Neural cell (in vitro differentiated cells): ENCODE results near the gene SV2C. TPM values are rescaled to one million over a fixed set of nuclear protein-coding genes. Genes with fewer than 3 reads are reported as not detected.

ENCODE experiments used
- H2AFZ ChIP-seq: fragments of 200-600, 300-800 bp; sonication (generic), shearing (Covaris generic); 2 replicates; pipeline ENCODE4 v1.6.0; 2014; ENCODE audit warnings: low read depth, mild to moderate bottlenecking, antibody characterized with exemption, low read length, moderate library complexity
- H3F3A ChIP-seq: fragments of 200-600 bp; shearing (Covaris generic); 2 replicates; pipeline ENCODE4 v1.6.1; 2016; ENCODE audit warnings: mild to moderate bottlenecking, moderate library complexity, mixed read lengths, antibody characterized with exemption, low read length; ENCODE audit not compliant: insufficient read depth, poor library complexity, severe bottlenecking
- H3K27ac ChIP-seq: fragments of 200-600, 300-800 bp; sonication (generic), shearing (Covaris generic); 2 replicates; pipeline ENCODE4 v1.5.1; 2014; ENCODE audit warnings: mild to moderate bottlenecking, low read length, moderate library complexity
- H3K27me3 ChIP-seq: fragments of 300-800, 200-600 bp; sonication (generic), shearing (Covaris generic); 2 replicates; pipeline ENCODE4 v1.6.0; 2014; ENCODE audit warnings: mild to moderate bottlenecking, low read depth, low read length, moderate library complexity; ENCODE audit not compliant: insufficient read depth
- H3K36me3 ChIP-seq: fragments of 300-800, 200-600 bp; sonication (generic), shearing (Covaris generic); 2 replicates; pipeline ENCODE4 v1.5.1; 2014; ENCODE audit warnings: mild to moderate bottlenecking, antibody characterized with exemption, low read length, moderate library complexity; ENCODE audit not compliant: insufficient read depth
- H3K4me2 ChIP-seq: fragments of 300-800, 200-600 bp; sonication (generic), shearing (Covaris generic); 2 replicates; pipeline ENCODE4 v1.6.0; 2014; ENCODE audit warnings: mild to moderate bottlenecking, low read length
- H3K4me3 ChIP-seq: fragments of 300-800, 200-600 bp; sonication (generic), shearing (Covaris generic); 2 replicates; pipeline ENCODE4 v1.5.1; 2014; ENCODE audit warnings: mild to moderate bottlenecking, low read length, moderate library complexity
- H3K79me2 ChIP-seq: fragments of 200-600 bp; shearing (Covaris generic); replicated peaks from 2 replicates; pipeline ENCODE4 v1.6.0; 2014; ENCODE audit warnings: mild to moderate bottlenecking, low read length, moderate library complexity; ENCODE audit not compliant: insufficient read depth
- H3K9ac ChIP-seq: fragments of 300-800, 200-600 bp; sonication (generic), shearing (Covaris generic); 2 replicates; pipeline ENCODE4 v1.6.1; 2016; ENCODE audit warnings: mild to moderate bottlenecking, low read length, mixed read lengths
- H3K9me2 ChIP-seq: fragments of 200-600 bp; shearing (Covaris generic); 2 replicates; pipeline ENCODE4 v1.6.1; 2016; ENCODE audit warnings: mild to moderate bottlenecking, low read length, mixed read lengths; ENCODE audit not compliant: insufficient read depth
- H3K9me3 ChIP-seq: fragments of 200-600, 300-800 bp; sonication (generic), shearing (Covaris generic); 2 replicates; pipeline ENCODE4 v1.6.1; 2016; ENCODE audit warnings: mild to moderate bottlenecking, mixed run types, low read length, moderate library complexity, mixed read lengths
- H4K20me1 ChIP-seq: fragments of 200-600 bp; shearing (Covaris generic); 2 replicates; pipeline ENCODE4 v1.6.1; 2016; ENCODE audit warnings: mild to moderate bottlenecking, mixed run types; ENCODE audit not compliant: insufficient read depth
- CTCF ChIP-seq: fragments of 450-650 bp; IDR thresholded peaks from 2 replicates; pipeline ENCODE4 v1.5.1; 2014; ENCODE audit warnings: antibody characterized with exemption, mild to moderate bottlenecking, moderate library complexity; ENCODE audit not compliant: poor library complexity, severe bottlenecking
- EP300 ChIP-seq: fragments of 450-650 bp; conservative IDR thresholded peaks from 2 replicates; pipeline ENCODE4 v1.6.1; 2014; ENCODE audit warnings: antibody characterized with exemption, mild to moderate bottlenecking, moderate library complexity; ENCODE audit not compliant: poor library complexity, severe bottlenecking
- EZH2 ChIP-seq: fragments of 200-600, 300-800 bp; shearing (Covaris generic), sonication (generic); IDR thresholded peaks from 2 replicates; pipeline ENCODE4 v1.6.1; 2014; ENCODE audit warnings: antibody characterized with exemption, low read length, borderline replicate concordance, mild to moderate bottlenecking; ENCODE audit not compliant: insufficient read depth, poor library complexity, severe bottlenecking
- MXI1 ChIP-seq: fragments of 450-650 bp; conservative IDR thresholded peaks from 2 replicates; pipeline ENCODE4 v1.6.1; 2014; ENCODE audit warnings: antibody characterized with exemption, mild to moderate bottlenecking; ENCODE audit not compliant: poor library complexity, severe bottlenecking
- POLR2AphosphoS5 ChIP-seq: IDR thresholded peaks from 2 replicates; pipeline ENCODE4 v1.6.1; 2012
- RAD21 ChIP-seq: fragments of 450-650 bp; conservative IDR thresholded peaks from 2 replicates; pipeline ENCODE4 v1.6.1; 2014; ENCODE audit warnings: antibody characterized with exemption, mild to moderate bottlenecking, moderate library complexity
- REST ChIP-seq: IDR thresholded peaks from 2 replicates; pipeline ENCODE4 v1.6.1; 2012; ENCODE audit warnings: borderline replicate concordance
- SMC3 ChIP-seq: fragments of 450-650 bp; conservative IDR thresholded peaks from 2 replicates; pipeline ENCODE4 v1.6.1; 2014; ENCODE audit warnings: antibody characterized with exemption, mild to moderate bottlenecking, moderate library complexity; ENCODE audit not compliant: poor library complexity
- TAF1 ChIP-seq: IDR thresholded peaks from 2 replicates; pipeline ENCODE4 v1.6.1; 2012; ENCODE audit warnings: low read depth
- polyA plus RNA-seq: library from polyadenylated mRNA; depleted of rRNA; stranded (reverse); fragments of >200 nt; gene quantifications from 2 replicates; pipeline ENCODE4 v1.2.3, GENCODE V29; 2014

Gene SV2C
- polyA plus RNA-seq, 1 donor from 2014 or later = 0.45 TPM

GRCh38 chr5:76379316-76379715 is 296.1 kb downstream of the SV2C start:
- no peak overlapping the region for H3K27ac ChIP-seq
- H3K36me3 ChIP-seq = no peaks in the 10 kb centered on the region
- no peak overlapping the region for H3K9ac ChIP-seq
- H4K20me1 ChIP-seq = no peaks in the 10 kb centered on the region
- no peaks in the 10 kb centered on the region for H3K9me2 ChIP-seq
- TF ChIP-seq SMC3 (no peak), POLR2AphosphoS5 (no peak), RAD21 (no peak), REST (no peak), MXI1 (no peak), CTCF (no peak), EZH2 (no peak), EP300 (no peak), TAF1 (no peak)
- no peaks in the 10 kb centered on the region for H3K9me3 ChIP-seq
- no peak overlapping the region for H3K4me2 ChIP-seq
- H3K79me2 ChIP-seq = no peaks in the 10 kb centered on the region
- H3F3A ChIP-seq = no peaks in the 10 kb centered on the region
- no peak overlapping the region for H3K4me3 ChIP-seq
- H2AFZ ChIP-seq = no peak overlapping the region
- H3K27me3 ChIP-seq = no peaks in the 10 kb centered on the region

DNA sequence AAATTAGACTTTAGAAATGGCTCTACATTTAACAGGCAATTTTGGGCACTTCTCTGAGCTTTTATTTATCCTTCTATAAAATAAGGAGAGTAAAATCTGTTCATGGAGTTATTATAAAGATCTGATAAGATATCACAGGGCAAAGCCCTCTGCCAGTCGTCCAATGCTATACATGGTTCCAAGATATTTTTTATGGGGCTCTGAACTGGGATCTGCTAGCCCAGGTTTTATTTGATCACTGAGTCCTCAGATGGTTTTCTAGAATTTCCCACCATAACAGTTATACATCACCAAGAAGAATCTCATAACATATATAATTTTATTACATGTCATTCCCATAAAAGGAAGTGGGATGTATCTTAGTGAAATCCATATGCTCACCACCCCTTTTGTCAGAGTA is 296.7 kb downstream of the SV2C start:
- no peak overlapping the region for H3K4me2 ChIP-seq
- TF ChIP-seq REST (no peak), EP300 (no peak), EZH2 (no peak), SMC3 (no peak), TAF1 (no peak), CTCF (no peak), RAD21 (no peak), MXI1 (no peak), POLR2AphosphoS5 (no peak)
- no peaks in the 10 kb centered on the region for H3F3A ChIP-seq

More for the DNA sequence above, 296.7 kb downstream of the SV2C start:
- Histone ChIP-seq H3K79me2 (no peaks in the 10 kb centered on the region), H3K27ac (no peak overlapping the region), H4K20me1 (no peaks in the 10 kb centered on the region), H3K9me2 (no peaks in the 10 kb centered on the region), H3K9ac (no peak overlapping the region), H3K4me3 (no peak overlapping the region), H3K9me3 (no peaks in the 10 kb centered on the region), H3K27me3 (no peaks in the 10 kb centered on the region), H2AFZ (no peak overlapping the region), H3K36me3 (no peaks in the 10 kb centered on the region)
